HG03520 (cell line): ENCODE measurements around the gene IRAK4.

Experiments
- ATAC-seq: cut with Tn5 transposase; IDR thresholded peaks from one replicate; pipeline ENCODE4 v1.9.1; 2021; ENCODE audit warnings: mild to moderate bottlenecking, moderate library complexity; ENCODE audit not compliant: unreplicated experiment

Gene IRAK4

DNA sequence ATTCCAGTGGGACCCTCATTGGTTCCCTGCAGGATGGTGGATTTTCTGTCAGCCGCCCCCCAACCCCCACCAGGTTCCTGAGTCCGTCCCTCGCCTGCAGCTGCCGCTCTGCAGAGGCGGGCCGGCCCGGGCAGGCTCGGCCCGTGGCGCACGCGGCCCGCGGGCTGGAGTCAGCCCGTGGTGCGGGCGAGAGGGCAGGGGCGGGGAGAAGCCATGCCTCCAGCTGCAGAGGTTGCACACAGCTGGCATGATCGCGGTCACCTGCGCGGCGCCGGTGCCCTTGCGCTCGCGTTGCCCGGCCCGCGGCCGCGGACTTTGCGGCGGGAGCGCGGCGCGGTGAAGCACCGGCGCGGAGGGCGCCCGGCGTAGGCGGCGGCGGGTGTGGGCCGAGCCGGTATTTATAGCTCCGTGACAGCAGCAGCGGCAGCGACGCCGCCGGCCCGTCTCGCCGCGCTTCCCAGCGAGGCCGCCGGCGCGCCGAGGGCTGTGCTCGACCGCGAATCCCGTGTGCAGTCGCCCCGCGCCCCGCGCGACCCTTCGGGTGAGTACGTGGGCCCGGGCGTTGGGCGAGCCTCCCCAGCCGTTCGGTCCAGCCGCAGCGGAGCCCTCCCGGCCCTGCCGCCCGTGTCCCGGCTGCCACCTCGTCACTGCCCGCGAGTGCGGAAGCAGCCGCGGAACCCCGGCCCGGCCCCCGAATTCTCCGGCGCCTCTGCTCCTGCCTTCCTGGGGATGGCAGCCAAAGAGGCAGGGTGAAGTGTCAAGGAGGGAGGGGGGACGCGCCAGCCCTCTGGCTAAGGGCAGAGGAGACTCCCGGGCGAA, 77.1 kb downstream of the IRAK4 start, which contains the start of gene TMEM117:
TSS of gene TMEM117 (plus strand) at position 426 of the 819 bp plus-strand sequence.
- ATAC-seq, result peak; percentile 72

DNA sequence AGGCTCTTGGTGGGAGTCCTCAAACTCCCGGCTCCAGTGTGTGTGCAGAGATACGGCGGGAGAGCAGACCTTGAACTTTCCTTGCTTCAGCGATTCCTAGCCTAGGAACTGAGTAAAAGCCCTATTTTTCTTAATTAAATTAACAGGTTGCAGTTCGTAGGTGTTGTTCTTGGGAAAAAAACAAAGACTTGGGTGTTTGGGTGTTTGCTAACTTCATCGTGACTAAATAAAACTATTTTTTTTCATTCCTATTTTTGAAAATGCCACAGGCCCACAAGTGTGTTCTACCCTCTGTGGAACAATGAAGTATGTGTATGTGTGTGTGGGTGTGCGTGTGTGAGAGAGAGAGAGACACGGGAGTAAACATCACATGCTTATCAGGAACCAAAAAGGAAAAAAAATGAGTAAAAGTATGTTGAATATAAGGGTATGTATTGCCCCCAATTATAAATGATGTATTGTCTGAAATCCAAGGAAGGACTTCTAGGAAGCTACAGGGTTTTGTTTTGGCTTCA, 77.8 kb downstream of the IRAK4 start:
- peak; percentile 22 for ATAC-seq
